H9 (cell line): Measurements from ENCODE around the gene SFMBT2. TPM values are rescaled to one million over a fixed set of nuclear protein-coding genes. Genes with fewer than 3 reads are reported as not detected.
A peak's percentile ranks its signal among the peaks of the same experiment; 100 is the strongest.

ENCODE experiments used
- DNase-seq: peaks from one replicate; pipeline ENCODE4 v3.0.0-alpha.2; 2017
- H2AFZ ChIP-seq: one replicate; pipeline ENCODE4 v1.6.1; 2013; ENCODE audit warnings: mild to moderate bottlenecking, low read length, control low read depth, moderate library complexity
- H2AK5ac ChIP-seq: 2 replicates; pipeline ENCODE4 v1.6.1; 2013; ENCODE audit warnings: low read length, control low read depth, mixed read lengths; ENCODE audit not compliant: insufficient read length
- H2BK120ac ChIP-seq: one replicate; pipeline ENCODE4 v1.6.1; 2013; ENCODE audit warnings: low read depth, mild to moderate bottlenecking, low read length, control low read depth, inconsistent platforms; ENCODE audit not compliant: poor library complexity, severe bottlenecking
- H2BK12ac ChIP-seq: 2 replicates; pipeline ENCODE4 v1.6.1; 2013; ENCODE audit warnings: low read length, control low read depth, mixed read lengths, low read depth; ENCODE audit not compliant: insufficient read length
- H2BK15ac ChIP-seq: 2 replicates; pipeline ENCODE4 v1.6.1; 2013; ENCODE audit warnings: low read depth, low read length, control low read depth
- H2BK20ac ChIP-seq: one replicate; pipeline ENCODE4 v1.6.1; 2013; ENCODE audit warnings: low read depth, mild to moderate bottlenecking, low read length, control low read depth, inconsistent platforms; ENCODE audit not compliant: poor library complexity, severe bottlenecking
- H2BK5ac ChIP-seq: 2 replicates; pipeline ENCODE4 v1.6.1; 2013; ENCODE audit warnings: low read length, control low read depth, mixed read lengths; ENCODE audit not compliant: insufficient read length
- H3K14ac ChIP-seq: 2 replicates; pipeline ENCODE4 v1.6.1; 2013; ENCODE audit warnings: low read length, control low read depth; ENCODE audit not compliant: insufficient read depth
- H3K18ac ChIP-seq: 2 replicates; pipeline ENCODE4 v1.6.1; 2013; ENCODE audit warnings: low read depth, mild to moderate bottlenecking, mixed read lengths, low read length, control low read depth; ENCODE audit not compliant: insufficient read length
- H3K23ac ChIP-seq: 2 replicates; pipeline ENCODE4 v1.6.1; 2013; ENCODE audit warnings: low read length, control low read depth, mixed read lengths, low read depth; ENCODE audit not compliant: insufficient read length
- H3K23me2 ChIP-seq: 2 replicates; pipeline ENCODE4 v1.6.1; 2013; ENCODE audit warnings: low read depth, mild to moderate bottlenecking, mixed read lengths, low read length, control low read depth; ENCODE audit not compliant: insufficient read length, poor library complexity, severe bottlenecking
- H3K27ac ChIP-seq: 2 replicates; pipeline ENCODE4 v1.5.1; 2013; ENCODE audit warnings: low read length, control low read depth, mixed read lengths, low read depth; ENCODE audit not compliant: insufficient read length
- H3K27me3 ChIP-seq: 2 replicates; pipeline ENCODE4 v1.6.1; 2013; ENCODE audit warnings: low read length, control low read depth, inconsistent platforms; ENCODE audit not compliant: insufficient read depth
- H3K4ac ChIP-seq: 2 replicates; pipeline ENCODE4 v1.6.1; 2013; ENCODE audit warnings: low read depth, mild to moderate bottlenecking, control low read depth, inconsistent platforms, low read length, moderate library complexity
- H3K4me1 ChIP-seq: 2 replicates; pipeline ENCODE4 v1.6.1; 2013; ENCODE audit warnings: low read length, control low read depth, inconsistent platforms; ENCODE audit not compliant: insufficient read depth
- H3K4me2 ChIP-seq: 2 replicates; pipeline ENCODE4 v1.6.1; 2013; ENCODE audit warnings: low read length, control low read depth, mixed read lengths; ENCODE audit not compliant: insufficient read length, insufficient read depth
- H3K56ac ChIP-seq: 2 replicates; pipeline ENCODE4 v1.6.1; 2013; ENCODE audit warnings: low read depth, mild to moderate bottlenecking, mixed read lengths, low read length, control low read depth; ENCODE audit not compliant: insufficient read length
- H3K79me1 ChIP-seq: 2 replicates; pipeline ENCODE4 v1.6.1; 2013; ENCODE audit warnings: low read depth, mild to moderate bottlenecking, moderate library complexity, low read length, control low read depth, inconsistent platforms; ENCODE audit not compliant: insufficient read depth, poor library complexity, severe bottlenecking
- H3K79me2 ChIP-seq: 2 replicates; pipeline ENCODE4 v1.6.1; 2013; ENCODE audit warnings: low read length, control low read depth, inconsistent platforms; ENCODE audit not compliant: insufficient read depth
- H3K9ac ChIP-seq: 2 replicates; pipeline ENCODE4 v1.6.1; 2013; ENCODE audit warnings: low read length, control low read depth, mixed read lengths; ENCODE audit not compliant: insufficient read length; ENCODE audit errors: extremely low read depth
- H3K9me3 ChIP-seq: one replicate; pipeline ENCODE4 v1.6.1; 2013; ENCODE audit warnings: low read depth, low read length, inconsistent platforms; ENCODE audit not compliant: control insufficient read depth
- H3T11ph ChIP-seq: one replicate; pipeline ENCODE4 v1.6.1; 2013; ENCODE audit warnings: mild to moderate bottlenecking, low read length, control low read depth, inconsistent platforms
- H4K20me1 ChIP-seq: one replicate; pipeline ENCODE4 v1.6.1; 2013; ENCODE audit not compliant: control insufficient read depth, insufficient read length, insufficient read depth
- H4K5ac ChIP-seq: 2 replicates; pipeline ENCODE4 v1.6.1; 2013; ENCODE audit warnings: low read depth, mild to moderate bottlenecking, mixed read lengths, low read length, control low read depth; ENCODE audit not compliant: insufficient read length
- H4K8ac ChIP-seq: replicated peaks from 2 replicates; pipeline ENCODE4 v1.6.1; 2013; ENCODE audit warnings: low read length, control low read depth, mixed read lengths, low read depth; ENCODE audit not compliant: insufficient read length
- H4K91ac ChIP-seq: 2 replicates; pipeline ENCODE4 v1.6.1; 2013; ENCODE audit warnings: low read depth, mild to moderate bottlenecking, moderate library complexity, mixed read lengths, low read length, control low read depth; ENCODE audit not compliant: insufficient read length
- H3K27ac Mint-ChIP-seq, 3 experiments: 2 replicates in 2 of 3; 3 replicates in 1 of 3; pipeline ENCODE4 v1.8.0; 2020 to 2021; ENCODE audit warnings: mixed read lengths in 3 of 3, mild to moderate bottlenecking in 1 of 3, moderate library complexity in 1 of 3
- H3K27me3 Mint-ChIP-seq: 2 replicates; pipeline ENCODE4 v1.8.0; 2021; ENCODE audit warnings: low read depth, mild to moderate bottlenecking, moderate library complexity, mixed read lengths
- H3K36me3 Mint-ChIP-seq, 3 experiments: 2 replicates in 2 of 3; 3 replicates in 1 of 3; pipeline ENCODE4 v1.8.0; 2020 to 2021; ENCODE audit warnings: low read depth in 3 of 3, mixed read lengths in 3 of 3; ENCODE audit not compliant: insufficient read depth in 1 of 3
- H3K4me1 Mint-ChIP-seq, 2 experiments: 2 replicates each; pipeline ENCODE4 v1.8.0; 2020; ENCODE audit warnings: mixed read lengths in 2 of 2
- H3K4me3 Mint-ChIP-seq, 2 experiments: 2 replicates in 1 of 2; 3 replicates in 1 of 2; pipeline ENCODE4 v1.8.0; 2020 to 2021; ENCODE audit warnings: mild to moderate bottlenecking in 2 of 2, mixed read lengths in 2 of 2, moderate library complexity in 1 of 2
- H3K9me3 Mint-ChIP-seq, 2 experiments: 2 replicates in 1 of 2; 3 replicates in 1 of 2; pipeline ENCODE4 v1.8.0; 2020; ENCODE audit warnings: mild to moderate bottlenecking in 2 of 2, mixed read lengths in 2 of 2, moderate library complexity in 1 of 2
- WGBS: extraction: QIAGEN DNeasy Blood & Tissue Kit; methylation state at CpG from one replicate; pipeline ENCODE4 v1.1.7; 2013; ENCODE audit warnings: missing lambda C conversion rate, low lambda C conversion rate, mixed read lengths; ENCODE audit not compliant: insufficient read length; ENCODE audit errors: extremely low coverage; 5-methylcytosine and 5-hydroxymethylcytosine counted together
- total RNA-seq: library from RNA; stranded (reverse); gene quantifications from 2 replicates; pipeline ENCODE4 v1.2.1, GENCODE V29; 2021
- TF ChIP-seq, protein P1 (sequence below): fragments of 200-600 bp; sonication (generic); conservative IDR thresholded peaks from 3 replicates; pipeline ENCODE4 v1.8.0; 2021; ENCODE audit warnings: antibody characterized with exemption, mild to moderate bottlenecking

Gene SFMBT2
- total RNA-seq, 1 experiment from 2014 or later, result 5.3 TPM

DNA sequence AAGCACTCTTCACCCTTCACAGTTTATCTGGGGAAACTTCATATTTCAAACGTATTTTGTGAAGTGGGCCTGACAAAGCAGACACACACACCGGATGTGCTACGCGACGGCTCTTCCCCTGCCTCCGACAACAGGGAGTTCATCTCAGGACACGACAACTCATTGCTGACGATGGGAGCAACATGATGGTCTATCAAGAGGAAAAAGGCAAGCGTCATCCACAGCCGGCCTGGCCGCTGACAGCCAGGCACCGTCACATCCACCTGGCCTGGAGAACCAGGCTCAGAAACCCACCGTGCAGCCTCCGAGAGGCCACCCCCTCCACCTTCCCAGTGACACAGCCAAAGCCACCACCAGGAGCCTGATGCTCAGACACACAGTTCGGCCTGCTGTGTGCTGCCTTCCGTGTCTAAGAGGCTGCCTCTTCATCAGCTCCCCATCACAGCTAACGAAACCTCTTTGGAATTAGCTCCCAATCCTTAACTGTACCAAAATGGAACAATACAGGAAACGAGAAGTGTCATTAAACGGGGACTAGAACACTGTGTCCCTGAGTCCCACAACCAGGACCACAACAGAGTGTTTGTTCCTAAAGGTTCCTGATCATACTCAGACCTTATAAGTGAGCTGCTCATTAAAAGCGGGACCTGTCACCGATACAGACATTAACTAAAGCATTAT, 76.7 kb downstream of the SFMBT2 start:
- Histone ChIP-seq H2BK20ac (no peak overlapping the region), H4K5ac (no peak overlapping the region), H3K9ac (no peak overlapping the region), H3K79me1 (peaks cover 3% of the 10 kb centered on the region), H4K91ac (no peak overlapping the region), H4K20me1 (no peaks in the 10 kb centered on the region), H3K56ac (no peak overlapping the region), H3K27ac (no peak overlapping the region), H3K27me3 (no peaks in the 10 kb centered on the region), H3K9me3 (no peaks in the 10 kb centered on the region), H3K18ac (no peak overlapping the region), H3T11ph (no peak overlapping the region), H3K14ac (no peak overlapping the region; the same call in 1 of the 2 replicates), H2AK5ac (no peak overlapping the region), H2BK15ac (no peak overlapping the region), H2AFZ (no peak overlapping the region), H3K23me2 (no peaks in the 10 kb centered on the region), H2BK5ac (no peak overlapping the region), H3K4me2 (no peak overlapping the region), H4K8ac (no peak overlapping the region), H3K4ac (no peak overlapping the region), H2BK12ac (no peak overlapping the region), H2BK120ac (no peak overlapping the region), H3K79me2 (no peaks in the 10 kb centered on the region), H3K23ac (no peak overlapping the region), H3K4me1 (no peaks in the 10 kb centered on the region; the same call in 1 of the 2 replicates)
- no peaks in the 10 kb centered on the region for H3K27me3 Mint-ChIP-seq
- no peak for DNase-seq
- no peak overlapping the region for H3K4me3 Mint-ChIP-seq
- peaks cover under 1 to 3% of the 10 kb centered on the region in 2 experiments; a peak in 2 of 5 replicates for H3K9me3 Mint-ChIP-seq
- peaks cover 0 to 7% (median 2%) of the 10 kb centered on the region in 3 experiments; a peak in 5 of 7 replicates for H3K36me3 Mint-ChIP-seq
- WGBS, result no CpG with 5 or more reads among the region's 21 CpGs
- TF ChIP-seq, protein P1, sequence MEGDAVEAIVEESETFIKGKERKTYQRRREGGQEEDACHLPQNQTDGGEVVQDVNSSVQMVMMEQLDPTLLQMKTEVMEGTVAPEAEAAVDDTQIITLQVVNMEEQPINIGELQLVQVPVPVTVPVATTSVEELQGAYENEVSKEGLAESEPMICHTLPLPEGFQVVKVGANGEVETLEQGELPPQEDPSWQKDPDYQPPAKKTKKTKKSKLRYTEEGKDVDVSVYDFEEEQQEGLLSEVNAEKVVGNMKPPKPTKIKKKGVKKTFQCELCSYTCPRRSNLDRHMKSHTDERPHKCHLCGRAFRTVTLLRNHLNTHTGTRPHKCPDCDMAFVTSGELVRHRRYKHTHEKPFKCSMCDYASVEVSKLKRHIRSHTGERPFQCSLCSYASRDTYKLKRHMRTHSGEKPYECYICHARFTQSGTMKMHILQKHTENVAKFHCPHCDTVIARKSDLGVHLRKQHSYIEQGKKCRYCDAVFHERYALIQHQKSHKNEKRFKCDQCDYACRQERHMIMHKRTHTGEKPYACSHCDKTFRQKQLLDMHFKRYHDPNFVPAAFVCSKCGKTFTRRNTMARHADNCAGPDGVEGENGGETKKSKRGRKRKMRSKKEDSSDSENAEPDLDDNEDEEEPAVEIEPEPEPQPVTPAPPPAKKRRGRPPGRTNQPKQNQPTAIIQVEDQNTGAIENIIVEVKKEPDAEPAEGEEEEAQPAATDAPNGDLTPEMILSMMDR, result no peak
- peak overlapping the region in 2 of 3 experiments; percentile 13 to 67; a peak in 4 of 7 replicates for H3K27ac Mint-ChIP-seq
- peaks cover 16 to 19% of the 10 kb centered on the region in 2 experiments for H3K4me1 Mint-ChIP-seq
